ENCODE results near the gene NKRF. TPM values are rescaled to one million over a fixed set of nuclear protein-coding genes. Genes with fewer than 3 reads are reported as not detected.

NKRF gene
- total RNA-seq, 2 experiments from 2014 or later: 10.7 to 20.7 TPM

- Histone ChIP-seq H3K27ac (ENCODE audit: low read depth, low read length, poor library complexity, severe bottlenecking) (no peak overlapping the region), H3K4me2 (ENCODE audit: low read length) (no peak overlapping the region), H3K4me1 (ENCODE audit: insufficient read depth, low read length, poor library complexity, severe bottlenecking) (no peaks in the 10 kb centered on the region), H2AFZ (ENCODE audit: low read length) (no peak overlapping the region), H3K9me2 (ENCODE audit: insufficient read depth, low read length) (no peaks in the 10 kb centered on the region), H4K20me1 (ENCODE audit: insufficient read depth, low read length) (no peaks in the 10 kb centered on the region), H3K9me3 (ENCODE audit: low read length) (no peaks in the 10 kb centered on the region), H3K36me3 (ENCODE audit: insufficient read depth, low read length) (peaks cover 82% of the 10 kb centered on the region), H3K4me3 (ENCODE audit: low read depth, low read length, poor library complexity, severe bottlenecking) (no peak overlapping the region), H3K79me2 (ENCODE audit: insufficient read depth, low read depth, low read length) (no peaks in the 10 kb centered on the region)
- TF ChIP-seq EZH2phosphoT487 (IDR thresholded peaks at IDR 0.05; ENCODE audit: borderline replicate concordance, low read depth, low read length): no peak
- no peak for TF ChIP-seq CTCF (conservative IDR thresholded peaks at IDR 0.05; ENCODE audit: low read length)
- intact Hi-C loops (cut with micrococcal nuclease; ENCODE audit: unreplicated experiment): no loop called here
- POLR2A ChIA-PET: no interaction called here
- DNase-seq (ENCODE audit: low spot score): no peak
- CTCF ChIA-PET (ENCODE audit: unreplicated experiment): no interaction called here
- BruUV-seq (replicated peaks): no TSS peak
These were observed 47.9 kb upstream of the NKRF start for GRCh38 chrX:119654112-119654531.

DNA sequence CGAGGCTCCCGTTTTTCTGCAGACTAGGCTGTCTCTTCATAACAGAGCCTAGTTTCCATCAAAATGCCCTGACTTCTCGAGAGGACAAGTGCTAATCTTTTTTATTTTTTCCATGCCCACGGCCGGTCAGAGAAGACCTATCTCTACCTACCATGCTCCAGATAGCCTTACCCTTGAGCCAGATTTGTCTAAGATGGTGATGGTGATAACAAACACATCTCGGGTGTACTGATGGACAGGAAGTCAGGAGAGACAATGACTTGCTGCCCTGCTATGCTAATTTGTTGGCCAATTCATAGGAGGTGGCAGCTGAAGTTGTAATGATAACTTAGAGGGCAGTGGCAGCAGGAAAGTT, 42.2 kb upstream of the NKRF start:
- TF ChIP-seq CTCF (conservative IDR thresholded peaks at IDR 0.05; ENCODE audit: low read length): no peak
- no peak for TF ChIP-seq EZH2phosphoT487 (IDR thresholded peaks at IDR 0.05; ENCODE audit: borderline replicate concordance, low read depth, low read length)
- Histone ChIP-seq H3K36me3 (ENCODE audit: insufficient read depth, low read length) (peaks cover 83% of the 10 kb centered on the region), H3K4me3 (ENCODE audit: low read depth, low read length, poor library complexity, severe bottlenecking) (no peak overlapping the region), H3K9me3 (ENCODE audit: low read length) (no peaks in the 10 kb centered on the region), H3K79me2 (ENCODE audit: insufficient read depth, low read depth, low read length) (no peaks in the 10 kb centered on the region), H3K9me2 (ENCODE audit: insufficient read depth, low read length) (no peaks in the 10 kb centered on the region), H3K27ac (ENCODE audit: low read depth, low read length, poor library complexity, severe bottlenecking) (no peak overlapping the region), H2AFZ (ENCODE audit: low read length) (no peak overlapping the region), H4K20me1 (ENCODE audit: insufficient read depth, low read length) (no peaks in the 10 kb centered on the region), H3K4me2 (ENCODE audit: low read length) (no peak overlapping the region), H3K4me1 (ENCODE audit: insufficient read depth, low read length, poor library complexity, severe bottlenecking) (no peaks in the 10 kb centered on the region)
- BruUV-seq (replicated peaks): no TSS peak
- CTCF ChIA-PET (ENCODE audit: unreplicated experiment): no interaction called here
- no peak for DNase-seq (ENCODE audit: low spot score)
- intact Hi-C loops (cut with micrococcal nuclease; ENCODE audit: unreplicated experiment): no loop called here
- POLR2A ChIA-PET: interaction anchor here (0.6 kb wide), 1 partner anchor 35 kb away, joined by 3 read pairs; no protein-coding TSS in a partner anchor

DNA sequence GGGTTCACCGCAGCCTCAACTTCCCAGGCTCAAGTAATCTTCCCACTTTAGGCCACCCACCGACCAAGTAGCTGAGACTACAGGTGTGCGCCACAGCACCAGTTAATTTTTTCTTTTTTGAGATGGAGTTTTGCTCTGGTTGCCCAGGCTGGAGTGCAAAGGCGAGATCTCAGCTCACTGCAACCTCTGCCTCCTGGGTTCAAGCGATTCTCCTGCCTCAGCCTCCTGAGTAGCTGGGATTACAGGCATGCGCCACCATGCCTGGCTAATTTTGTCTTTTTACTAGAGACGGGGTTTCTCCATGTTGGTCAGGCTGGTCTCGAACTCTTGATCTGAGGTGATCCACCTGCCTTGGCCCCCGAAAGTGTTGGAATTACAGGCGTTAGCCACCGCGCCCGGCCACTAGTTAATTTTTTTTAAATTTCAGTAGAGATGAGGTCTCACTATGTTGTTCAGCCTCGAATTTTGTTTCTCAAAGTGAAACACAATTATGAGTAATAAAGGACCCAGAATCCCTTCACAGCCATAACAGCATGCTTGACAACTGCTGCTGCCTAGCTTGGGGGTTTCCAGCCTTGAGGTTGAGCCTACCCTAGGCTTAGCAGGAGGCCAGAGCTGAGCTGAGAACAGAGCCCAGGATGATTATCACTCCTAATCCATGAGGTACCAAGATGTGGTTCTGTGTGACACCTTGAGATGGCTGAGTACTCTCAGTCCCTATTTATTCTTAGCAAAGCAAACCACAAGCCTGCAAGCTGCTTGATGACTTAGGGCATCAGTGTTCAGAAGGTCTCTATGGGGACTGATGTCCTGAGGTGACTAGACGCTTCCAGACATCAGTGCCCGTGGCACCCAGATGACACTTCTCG, 41.6 kb upstream of the NKRF start:
- TF ChIP-seq EZH2phosphoT487 (IDR thresholded peaks at IDR 0.05; ENCODE audit: borderline replicate concordance, low read depth, low read length): no peak
- no peak for TF ChIP-seq CTCF (conservative IDR thresholded peaks at IDR 0.05; ENCODE audit: low read length)
- H3K9me2 ChIP-seq (ENCODE audit: insufficient read depth, low read length): no peaks in the 10 kb centered on the region
- no peak overlapping the region for H3K4me3 ChIP-seq (ENCODE audit: low read depth, low read length, poor library complexity, severe bottlenecking)
- H4K20me1 ChIP-seq (ENCODE audit: insufficient read depth, low read length): no peaks in the 10 kb centered on the region
- H3K79me2 ChIP-seq (ENCODE audit: insufficient read depth, low read depth, low read length): no peaks in the 10 kb centered on the region
- ChIA-PET CTCF (ENCODE audit: unreplicated experiment) (no interaction called here), POLR2A (interaction anchor here (0.6 to 1.3 kb wide), 4 partner anchors 10 to 35 kb away, joined by 3 to 5 read pairs (median 3); no protein-coding TSS in a partner anchor)
- intact Hi-C loops (cut with micrococcal nuclease; ENCODE audit: unreplicated experiment): no loop called here
- H3K4me1 ChIP-seq (ENCODE audit: insufficient read depth, low read length, poor library complexity, severe bottlenecking): no peaks in the 10 kb centered on the region
- no peak overlapping the region for H3K27ac ChIP-seq (ENCODE audit: low read depth, low read length, poor library complexity, severe bottlenecking)
- BruUV-seq (replicated peaks): no TSS peak
- peaks cover 83% of the 10 kb centered on the region for H3K36me3 ChIP-seq (ENCODE audit: insufficient read depth, low read length)
- no peak overlapping the region for H3K4me2 ChIP-seq (ENCODE audit: low read length)
- H3K9me3 ChIP-seq (ENCODE audit: low read length): no peaks in the 10 kb centered on the region
- H2AFZ ChIP-seq (ENCODE audit: low read length): no peak overlapping the region
- no peak for DNase-seq (ENCODE audit: low spot score)

Data from OCI-LY7 (cell line).